Smooth muscle cell (in vitro differentiated cells): ENCODE results near the gene CNTNAP5. TPM values are rescaled to one million over a fixed set of nuclear protein-coding genes. Genes with fewer than 3 reads are reported as not detected.

Source experiments
- DNase-seq: peaks from one replicate; lab custom pipeline; 2025; ENCODE audit not compliant: unreplicated experiment; lab: John Stamatoyannopoulos, UW
- H2AFZ ChIP-seq: fragments of 200-600 bp; sonication (generic); 2 replicates; pipeline ENCODE4 v1.6.0; 2016; ENCODE audit warnings: antibody characterized with exemption, low read depth, mild to moderate bottlenecking
- H3F3A ChIP-seq: fragments of 200-600 bp; sonication (generic); 2 replicates; pipeline ENCODE4 v1.6.0; 2017; ENCODE audit warnings: antibody characterized with exemption, low read depth
- H3K27ac ChIP-seq: fragments of 200-600 bp; sonication (generic); 2 replicates; pipeline ENCODE4 v1.5.1; 2016; ENCODE audit warnings: low read depth, mild to moderate bottlenecking
- H3K27me3 ChIP-seq: fragments of 200-600 bp; sonication (generic); 2 replicates; pipeline ENCODE4 v1.6.1; 2016; ENCODE audit warnings: low read depth, mild to moderate bottlenecking
- H3K36me3 ChIP-seq: fragments of 200-600 bp; sonication (generic); 2 replicates; pipeline ENCODE4 v1.5.1; 2016; ENCODE audit warnings: low read depth
- H3K4me1 ChIP-seq: fragments of 200-600 bp; sonication (generic); 2 replicates; pipeline ENCODE4 v1.5.1; 2016; ENCODE audit warnings: low read depth
- H3K4me2 ChIP-seq: fragments of 200-600 bp; sonication (generic); 2 replicates; pipeline ENCODE4 v1.6.0; 2016; ENCODE audit warnings: mild to moderate bottlenecking
- H3K4me3 ChIP-seq: fragments of 200-600 bp; sonication (generic); 2 replicates; pipeline ENCODE4 v1.5.1; 2016; ENCODE audit warnings: mild to moderate bottlenecking
- H3K79me2 ChIP-seq: fragments of 200-600 bp; sonication (generic); 2 replicates; pipeline ENCODE4 v1.6.0; 2016; ENCODE audit warnings: low read depth, mild to moderate bottlenecking
- H3K9ac ChIP-seq: fragments of 200-600 bp; sonication (generic); 2 replicates; pipeline ENCODE4 v1.6.0; 2016; ENCODE audit warnings: low read depth
- H3K9me3 ChIP-seq: fragments of 200-600 bp; sonication (generic); replicated peaks from 2 replicates; pipeline ENCODE4 v1.5.1; 2016; ENCODE audit warnings: low read depth
- H4K20me1 ChIP-seq: fragments of 200-600 bp; sonication (generic); 2 replicates; pipeline ENCODE4 v1.6.0; 2016; ENCODE audit warnings: low read depth
- WGBS: methylation state at CpG from one replicate; pipeline ENCODE4 v1.1.7; 2016; ENCODE audit warnings: low lambda C conversion rate; 5-methylcytosine and 5-hydroxymethylcytosine counted together
- polyA plus RNA-seq: library from polyadenylated mRNA; unstranded; fragments of >200 nt; fragmentation: Nextera tagmentation; extraction: Ambion mirVana; gene quantifications from 2 replicates; pipeline ENCODE4 v1.2.1, GENCODE V29; 2016
- total RNA-seq: library from RNA; depleted of rRNA; stranded (reverse); fragments of >200 nt; gene quantifications from 2 replicates; pipeline ENCODE4 v1.2.3, GENCODE V29; 2014
- TF ChIP-seq, protein P1 (sequence below): fragments of 200-600 bp; sonication (generic); IDR thresholded peaks from 2 replicates; pipeline ENCODE4 v1.5.1; 2017; ENCODE audit warnings: borderline replicate concordance, mild to moderate bottlenecking, antibody characterized with exemption; ENCODE audit not compliant: insufficient read depth, poor library complexity, severe bottlenecking

Gene CNTNAP5
- total and polyA plus RNA-seq, 2 experiments from 2014 or later = not detected

DNA sequence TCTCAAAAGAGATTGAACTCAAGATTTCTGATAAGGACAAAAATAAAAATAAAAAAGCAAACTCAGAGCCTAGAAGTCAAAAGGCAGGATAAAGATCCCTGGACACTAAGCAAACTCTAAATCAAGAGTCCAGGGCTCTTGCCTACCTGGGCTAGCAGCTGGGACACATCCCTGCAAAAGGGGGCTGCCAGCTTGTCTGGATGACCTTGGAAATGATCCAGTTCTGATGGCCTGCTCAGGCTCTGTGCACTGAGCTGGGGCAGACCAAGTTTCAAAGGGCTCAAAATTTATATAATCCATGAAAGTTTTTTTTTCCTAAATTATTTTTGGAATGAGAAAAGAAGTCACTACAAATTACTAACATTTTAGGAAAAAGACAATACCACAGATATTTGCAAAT, 557.3 kb downstream of the CNTNAP5 start:
- no peak overlapping the region for H3K27ac ChIP-seq
- H3K9me3 ChIP-seq = no peaks in the 10 kb centered on the region
- TF ChIP-seq, protein P1, sequence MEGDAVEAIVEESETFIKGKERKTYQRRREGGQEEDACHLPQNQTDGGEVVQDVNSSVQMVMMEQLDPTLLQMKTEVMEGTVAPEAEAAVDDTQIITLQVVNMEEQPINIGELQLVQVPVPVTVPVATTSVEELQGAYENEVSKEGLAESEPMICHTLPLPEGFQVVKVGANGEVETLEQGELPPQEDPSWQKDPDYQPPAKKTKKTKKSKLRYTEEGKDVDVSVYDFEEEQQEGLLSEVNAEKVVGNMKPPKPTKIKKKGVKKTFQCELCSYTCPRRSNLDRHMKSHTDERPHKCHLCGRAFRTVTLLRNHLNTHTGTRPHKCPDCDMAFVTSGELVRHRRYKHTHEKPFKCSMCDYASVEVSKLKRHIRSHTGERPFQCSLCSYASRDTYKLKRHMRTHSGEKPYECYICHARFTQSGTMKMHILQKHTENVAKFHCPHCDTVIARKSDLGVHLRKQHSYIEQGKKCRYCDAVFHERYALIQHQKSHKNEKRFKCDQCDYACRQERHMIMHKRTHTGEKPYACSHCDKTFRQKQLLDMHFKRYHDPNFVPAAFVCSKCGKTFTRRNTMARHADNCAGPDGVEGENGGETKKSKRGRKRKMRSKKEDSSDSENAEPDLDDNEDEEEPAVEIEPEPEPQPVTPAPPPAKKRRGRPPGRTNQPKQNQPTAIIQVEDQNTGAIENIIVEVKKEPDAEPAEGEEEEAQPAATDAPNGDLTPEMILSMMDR = no peak
- no peaks in the 10 kb centered on the region for H4K20me1 ChIP-seq
- H3K27me3 ChIP-seq = no peaks in the 10 kb centered on the region
- no peaks in the 10 kb centered on the region for H3K36me3 ChIP-seq
- no peak for DNase-seq
- H2AFZ ChIP-seq = no peak overlapping the region
- H3K9ac ChIP-seq = no peak overlapping the region
- no peak overlapping the region for H3K4me2 ChIP-seq
- no peaks in the 10 kb centered on the region for H3F3A ChIP-seq
- H3K4me3 ChIP-seq = no peak overlapping the region
- H3K79me2 ChIP-seq = no peaks in the 10 kb centered on the region
- H3K4me1 ChIP-seq = no peaks in the 10 kb centered on the region

DNA sequence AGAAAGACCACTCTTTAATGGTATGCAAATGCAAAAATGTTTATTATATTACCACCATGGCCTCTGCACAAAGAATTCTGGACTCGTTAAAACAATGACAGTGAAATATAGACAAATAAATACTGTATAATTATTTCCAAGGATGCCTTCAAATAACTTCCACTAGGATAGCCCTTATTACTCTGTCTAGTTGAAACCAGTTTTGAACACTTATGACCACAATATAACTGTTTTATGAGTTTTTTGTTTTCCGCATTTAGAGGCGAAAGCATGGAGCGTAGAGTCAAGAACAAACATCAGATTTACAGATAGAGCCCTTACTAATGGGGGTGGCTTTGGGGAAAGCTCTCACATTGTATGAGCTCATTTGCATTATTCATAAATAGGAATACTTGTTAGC, 559.5 kb downstream of the CNTNAP5 start:
- H3K27ac ChIP-seq = no peak overlapping the region
- H3K4me2 ChIP-seq = no peak overlapping the region
- H3K36me3 ChIP-seq = no peaks in the 10 kb centered on the region
- H3K79me2 ChIP-seq = no peaks in the 10 kb centered on the region
- H3K9ac ChIP-seq = no peak overlapping the region
- H3K27me3 ChIP-seq = no peaks in the 10 kb centered on the region
- no peaks in the 10 kb centered on the region for H4K20me1 ChIP-seq
- no peak overlapping the region for H2AFZ ChIP-seq
- H3K4me1 ChIP-seq = no peaks in the 10 kb centered on the region
- DNase-seq = no peak
- no peak overlapping the region for H3K4me3 ChIP-seq
- H3F3A ChIP-seq = no peaks in the 10 kb centered on the region
- 98% methylated on average over 4 of the region's 4 CpGs for WGBS
- no peaks in the 10 kb centered on the region for H3K9me3 ChIP-seq
- TF ChIP-seq, protein P1 = no peak

DNA sequence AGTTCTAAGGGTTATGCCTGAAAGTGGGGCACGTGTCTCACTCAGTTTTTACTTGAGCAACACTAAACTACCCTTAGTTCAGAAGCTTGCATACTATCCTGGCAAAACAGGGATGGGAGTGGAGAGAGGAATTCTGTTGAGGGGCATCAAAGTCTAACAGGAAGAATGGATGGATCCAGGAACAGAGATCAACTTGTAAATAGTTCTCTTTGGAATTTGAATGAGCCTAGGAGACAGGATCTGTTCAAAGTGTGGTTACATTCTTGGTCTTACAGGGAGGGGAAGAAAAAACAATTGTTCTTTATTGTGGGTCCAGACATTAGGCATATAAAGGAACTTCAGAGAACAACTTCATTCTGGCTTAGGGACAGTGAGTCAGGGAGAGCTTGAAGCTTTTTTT, 560.2 kb downstream of the CNTNAP5 start:
- Histone ChIP-seq H3K4me3 (no peak overlapping the region), H3K4me1 (no peaks in the 10 kb centered on the region), H2AFZ (no peak overlapping the region), H3K4me2 (no peak overlapping the region), H3K9me3 (no peaks in the 10 kb centered on the region), H3K79me2 (no peaks in the 10 kb centered on the region), H3K36me3 (no peaks in the 10 kb centered on the region), H3K27me3 (no peaks in the 10 kb centered on the region), H3K9ac (no peak overlapping the region), H3F3A (no peaks in the 10 kb centered on the region), H4K20me1 (no peaks in the 10 kb centered on the region), H3K27ac (no peak overlapping the region)
- no peak for DNase-seq
- TF ChIP-seq, protein P1 = no peak
- 59% methylated on average over 1 of the region's 1 CpG for WGBS

DNA sequence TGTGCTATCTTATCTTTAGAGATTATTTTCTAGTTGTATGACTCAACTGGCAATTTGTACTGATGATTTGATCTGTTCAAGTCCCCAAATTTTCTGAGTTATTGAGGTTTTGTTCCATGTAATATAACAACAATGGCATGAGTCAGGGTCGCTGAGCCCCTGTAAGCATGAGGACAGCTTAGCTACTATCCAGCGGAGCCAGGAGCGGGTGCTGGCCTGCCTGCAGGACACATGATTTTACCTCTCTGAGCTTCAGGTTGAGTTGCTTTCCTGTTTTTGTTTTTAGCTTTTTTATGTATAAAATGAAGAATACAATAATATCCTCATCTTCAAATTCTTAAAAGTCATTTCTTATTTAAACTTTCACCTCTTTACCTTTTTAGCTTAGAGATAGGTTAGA, 561.1 kb downstream of the CNTNAP5 start:
- H3K9ac ChIP-seq = no peak overlapping the region
- H3K9me3 ChIP-seq = no peaks in the 10 kb centered on the region

More for the DNA sequence above, 561.1 kb downstream of the CNTNAP5 start:
- Histone ChIP-seq H3K27ac (no peak overlapping the region), H2AFZ (no peak overlapping the region), H3K27me3 (no peaks in the 10 kb centered on the region), H3K79me2 (no peaks in the 10 kb centered on the region), H3K36me3 (no peaks in the 10 kb centered on the region), H4K20me1 (no peaks in the 10 kb centered on the region), H3K4me1 (no peaks in the 10 kb centered on the region), H3K4me2 (no peak overlapping the region), H3K4me3 (no peak overlapping the region), H3F3A (no peaks in the 10 kb centered on the region)
- TF ChIP-seq, protein P1 = no peak
- 89% methylated on average over 3 of the region's 3 CpGs for WGBS
- no peak for DNase-seq
